Muscle of leg (tissue), 11 donors: ENCODE data around the gene TRIM22. TPM values are rescaled to one million over a fixed set of nuclear protein-coding genes. Genes with fewer than 3 reads are reported as not detected.
"Not testable (repeated sequence)": the region's sequence is repeated elsewhere in the genome, so short reads cannot be mapped to it uniquely, and the experiment has no call there.

ENCODE experiments used
- DNase-seq: peaks from one replicate; pipeline ENCODE4 v3.0.0; 2013
- H3K27ac ChIP-seq: one replicate; pipeline ENCODE4 v1.5.1; 2013; ENCODE audit warnings: mild to moderate bottlenecking, low read length, control low read depth
- H3K27me3 ChIP-seq: one replicate; pipeline ENCODE4 v1.6.1; 2013; ENCODE audit warnings: low read length; ENCODE audit not compliant: control insufficient read depth, insufficient read depth
- H3K36me3 ChIP-seq: one replicate; pipeline ENCODE4 v1.6.1; 2013; ENCODE audit warnings: low read length; ENCODE audit not compliant: control insufficient read depth, insufficient read depth
- H3K4me1 ChIP-seq: one replicate; pipeline ENCODE4 v1.6.1; 2013; ENCODE audit warnings: low read length; ENCODE audit not compliant: control insufficient read depth, insufficient read depth
- H3K4me3 ChIP-seq: one replicate; pipeline ENCODE4 v1.5.1; 2013; ENCODE audit warnings: low read length, control low read depth
- H3K9me3 ChIP-seq: replicated peaks from 2 replicates; pipeline ENCODE4 v1.6.1; 2013; ENCODE audit warnings: low read depth, low read length; ENCODE audit not compliant: control insufficient read depth
- WGBS: methylation state at CpG from one replicate; pipeline ENCODE4 v1.1.5; 2013; ENCODE audit warnings: missing lambda C conversion rate; ENCODE audit not compliant: insufficient coverage; 5-methylcytosine and 5-hydroxymethylcytosine counted together
- polyA plus RNA-seq, 8 donors: library from polyadenylated mRNA; unstranded; fragments of 120-200 nt; gene quantifications; one replicate each; pipeline versions ENCODE4 v1.2.1 to v1.2.3, GENCODE V29; 2013; ENCODE audit warnings: inconsistent platforms in 1 of 8, low replicate concordance in 1 of 8; ENCODE audit not compliant: insufficient read length in 8 of 8, insufficient read depth in 1 of 8
- total RNA-seq: library from RNA; stranded (reverse); fragments of 120-200 nt; gene quantifications from one replicate; pipeline ENCODE4 v1.2.4, GENCODE V29; 2013

Gene TRIM22
- total and polyA plus RNA-seq, 9 donors: 6.7 to 12.1 (median 9.3) TPM

- Histone ChIP-seq H3K36me3 (peaks cover 9% of the 10 kb centered on the region), H3K4me3 (no peak overlapping the region), H3K27ac (no peak overlapping the region), H3K27me3 (no peaks in the 10 kb centered on the region), H3K4me1 (no peaks in the 10 kb centered on the region), H3K9me3 (no peaks in the 10 kb centered on the region)
- DNase-seq: no peak
- WGBS: no CpG with 5 or more reads among the region's 3 CpGs
These were observed 11.5 kb downstream of the TRIM22 start for GRCh38 chr11:5701055-5701577.

- WGBS: no CpG with 5 or more reads among the region's 2 CpGs
- Histone ChIP-seq H3K4me3 (no peak overlapping the region), H3K36me3 (peaks cover 5% of the 10 kb centered on the region), H3K9me3 (no peaks in the 10 kb centered on the region), H3K27ac (no peak overlapping the region), H3K4me1 (no peaks in the 10 kb centered on the region), H3K27me3 (no peaks in the 10 kb centered on the region)
- DNase-seq: no peak
These were observed 14.3 kb downstream of the TRIM22 start for GRCh38 chr11:5703741-5704536.

GRCh38 chr11:5705688-5706087 lies 16.1 kb downstream of the TRIM22 start:
- Histone ChIP-seq H3K4me1 (no peaks in the 10 kb centered on the region), H3K4me3 (no peak overlapping the region), H3K27me3 (no peaks in the 10 kb centered on the region), H3K27ac (no peak overlapping the region), H3K36me3 (peaks cover 5% of the 10 kb centered on the region), H3K9me3 (no peaks in the 10 kb centered on the region)
- WGBS: no CpG with 5 or more reads among the region's 4 CpGs
- DNase-seq: no peak

DNA sequence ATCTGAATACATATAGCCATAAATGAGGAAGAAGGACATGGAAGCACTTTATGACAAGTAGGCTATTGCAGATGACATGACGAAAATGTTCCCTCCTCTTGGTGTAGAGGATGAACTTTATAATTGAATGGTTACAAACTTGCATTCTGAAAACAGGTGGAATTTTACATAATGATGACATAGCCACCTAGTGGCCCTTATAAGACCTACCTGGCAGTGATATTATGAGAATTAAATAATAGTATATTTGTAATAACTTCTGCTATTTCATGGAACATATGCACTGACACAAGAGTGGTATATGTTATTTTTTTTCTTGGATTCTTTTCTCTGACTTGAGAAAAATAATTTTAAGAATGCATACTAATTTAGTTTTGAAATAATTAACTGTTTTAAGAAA lies 22.9 kb downstream of the TRIM22 start:
- Histone ChIP-seq H3K9me3 (no peaks in the 10 kb centered on the region), H3K27me3 (no peaks in the 10 kb centered on the region), H3K4me3 (no peak overlapping the region), H3K27ac (no peak overlapping the region), H3K36me3 (peaks cover 5% of the 10 kb centered on the region), H3K4me1 (no peaks in the 10 kb centered on the region)
- no peak for DNase-seq
- no CpG with 5 or more reads among the region's 1 CpG for WGBS

DNA sequence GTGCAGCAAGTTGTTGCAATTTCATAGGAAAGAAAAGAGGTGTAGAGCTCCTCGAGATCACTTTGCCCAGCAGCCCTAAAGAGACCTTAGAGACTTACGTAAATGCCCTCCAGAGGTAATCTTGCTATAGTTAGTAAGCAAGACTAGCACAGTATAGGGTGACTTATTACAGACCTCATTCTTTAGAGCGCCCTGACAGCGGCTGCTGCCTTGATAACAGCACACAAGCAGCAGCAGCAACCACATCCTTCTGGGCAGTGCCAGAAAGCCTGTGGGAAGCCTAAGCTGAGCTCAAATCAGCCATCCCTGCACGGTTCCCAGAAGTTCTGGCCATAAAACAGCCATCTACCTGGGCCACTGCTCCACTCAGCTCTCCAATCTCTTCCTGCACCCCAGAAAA lies 24.1 kb downstream of the TRIM22 start:
- 62% methylated on average over 3 of the region's 5 CpGs for WGBS
- no peak for DNase-seq
- Histone ChIP-seq H3K4me1 (no peaks in the 10 kb centered on the region), H3K27me3 (no peaks in the 10 kb centered on the region), H3K9me3 (peaks cover 3% of the 10 kb centered on the region), H3K27ac (no peak overlapping the region), H3K4me3 (no peak overlapping the region), H3K36me3 (no peaks in the 10 kb centered on the region)

- H3K27ac ChIP-seq, H3K9me3 ChIP-seq, DNase-seq, H3K27me3 ChIP-seq, H3K4me1 ChIP-seq, H3K36me3 ChIP-seq, H3K4me3 ChIP-seq: not testable (repeated sequence)
- no CpG with 5 or more reads among the region's 1 CpG for WGBS
These were observed 26.9 kb downstream of the TRIM22 start for GRCh38 chr11:5716518-5716917.

GRCh38 chr11:5719703-5720495 lies 30.3 kb downstream of the TRIM22 start:
- Histone ChIP-seq H3K36me3 (no peaks in the 10 kb centered on the region), H3K9me3 (peaks cover 5% of the 10 kb centered on the region), H3K4me3 (no peak overlapping the region), H3K27me3 (no peaks in the 10 kb centered on the region), H3K4me1 (no peaks in the 10 kb centered on the region), H3K27ac (no peak overlapping the region)
- no peak for DNase-seq
- no CpG with 5 or more reads among the region's 3 CpGs for WGBS

- no CpG with 5 or more reads among the region's 2 CpGs for WGBS
- Histone ChIP-seq H3K4me1 (no peaks in the 10 kb centered on the region), H3K4me3 (no peak overlapping the region), H3K27ac (no peak overlapping the region), H3K27me3 (no peaks in the 10 kb centered on the region), H3K36me3 (no peaks in the 10 kb centered on the region), H3K9me3 (peaks cover 5% of the 10 kb centered on the region)
- DNase-seq: no peak
These were observed 33.0 kb downstream of the TRIM22 start for GRCh38 chr11:5722622-5723021.

GRCh38 chr11:5726351-5726750 lies 36.8 kb downstream of the TRIM22 start:
- Histone ChIP-seq H3K27me3 (no peaks in the 10 kb centered on the region), H3K27ac (no peak overlapping the region), H3K4me1 (no peaks in the 10 kb centered on the region), H3K4me3 (no peak overlapping the region), H3K9me3 (no peaks in the 10 kb centered on the region), H3K36me3 (no peaks in the 10 kb centered on the region)
- DNase-seq: no peak
- 96% methylated on average over 1 of the region's 1 CpG for WGBS

DNA sequence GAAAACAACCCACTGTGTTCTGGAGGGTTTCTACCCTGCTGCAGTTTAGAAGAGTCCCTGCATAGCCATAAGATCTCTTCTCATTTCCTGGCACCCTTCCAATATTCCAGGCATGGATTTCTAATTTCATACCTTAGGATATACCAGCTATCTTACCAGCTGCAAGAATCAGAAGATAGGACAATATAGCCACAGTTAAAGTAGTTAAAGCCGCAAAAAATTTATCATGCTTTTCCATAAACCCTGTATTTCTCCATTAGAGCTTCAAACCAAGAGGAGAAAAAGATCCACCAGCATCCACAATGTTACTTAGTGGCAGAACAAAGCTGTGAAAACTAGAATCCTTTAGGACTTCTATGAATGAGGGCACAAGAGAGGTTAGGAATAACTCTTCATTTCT lies 38.1 kb downstream of the TRIM22 start:
- H3K27me3 ChIP-seq: no peaks in the 10 kb centered on the region
- H3K9me3 ChIP-seq: no peaks in the 10 kb centered on the region
- H3K36me3 ChIP-seq: no peaks in the 10 kb centered on the region
- peak; percentile 5 for DNase-seq
- no peak overlapping the region for H3K4me3 ChIP-seq
- WGBS: no CpG with 5 or more reads among the region's 1 CpG
- H3K4me1 ChIP-seq: no peaks in the 10 kb centered on the region
- H3K27ac ChIP-seq: no peak overlapping the region
